Inferior parietal cortex (tissue), 1 donor: ENCODE data around the gene HSD17B14.
A peak's percentile ranks its signal among the peaks of the same experiment; 100 is the strongest.
"Not testable (repeated sequence)": the region's sequence is repeated elsewhere in the genome, so short reads cannot be mapped to it uniquely, and the experiment has no call there.

Experiments used
- DNase-seq: peaks from one replicate; pipeline ENCODE4 v3.0.0-alpha.2; 2016; ENCODE audit errors: extremely low spot score

The HSD17B14 gene

DNA sequence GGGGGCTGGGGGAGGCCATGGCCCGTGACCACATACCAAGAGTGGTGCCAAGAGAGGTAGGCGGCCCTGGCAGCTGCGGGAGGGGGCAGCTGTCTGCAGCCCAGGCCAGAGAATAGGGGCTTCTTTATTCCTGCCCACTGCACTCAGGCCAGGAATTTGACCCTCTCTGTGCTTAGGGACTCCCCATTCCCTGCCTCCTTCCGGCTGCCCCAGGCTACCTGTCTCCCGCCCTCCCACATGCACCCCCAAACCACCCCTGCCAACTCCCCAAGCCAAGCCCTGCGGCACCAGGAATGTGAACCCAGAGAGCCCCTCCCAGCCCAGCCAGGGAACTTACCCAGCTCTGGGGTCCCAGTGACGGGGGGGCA is 31.4 kb upstream of the HSD17B14 start:
- DNase-seq, result no peak

DNA sequence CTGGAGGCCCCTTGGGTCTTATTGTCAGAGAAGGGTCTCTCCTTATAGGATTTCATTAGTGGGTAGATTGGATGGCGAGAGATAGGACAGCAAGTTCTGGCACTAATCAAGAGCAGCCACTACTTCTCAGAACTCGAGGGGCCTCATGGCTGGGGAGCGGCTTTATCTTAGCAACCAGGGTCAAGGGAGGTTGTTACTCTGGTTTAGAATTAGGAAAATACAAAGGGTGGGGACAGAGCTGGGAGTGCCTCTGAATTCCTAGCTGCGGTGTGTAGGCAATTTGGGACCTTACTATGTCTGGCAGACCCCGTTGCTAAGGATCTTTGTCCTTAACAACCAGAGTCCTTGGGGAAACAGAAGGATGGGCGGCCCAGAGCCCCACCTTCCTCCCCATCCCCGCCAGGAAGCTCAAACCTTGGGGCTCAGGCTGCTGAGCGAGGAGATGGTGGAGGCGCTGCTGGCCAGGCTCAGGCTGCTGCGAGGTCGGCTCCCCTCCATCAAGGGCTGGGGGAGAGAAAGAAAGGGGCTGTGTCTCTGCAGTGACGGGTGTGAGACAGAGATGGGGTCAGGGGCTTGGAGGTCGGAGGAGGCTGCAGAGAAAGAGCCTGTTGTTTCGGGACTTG is 30.9 kb upstream of the HSD17B14 start:
- DNase-seq, result no peak

DNA sequence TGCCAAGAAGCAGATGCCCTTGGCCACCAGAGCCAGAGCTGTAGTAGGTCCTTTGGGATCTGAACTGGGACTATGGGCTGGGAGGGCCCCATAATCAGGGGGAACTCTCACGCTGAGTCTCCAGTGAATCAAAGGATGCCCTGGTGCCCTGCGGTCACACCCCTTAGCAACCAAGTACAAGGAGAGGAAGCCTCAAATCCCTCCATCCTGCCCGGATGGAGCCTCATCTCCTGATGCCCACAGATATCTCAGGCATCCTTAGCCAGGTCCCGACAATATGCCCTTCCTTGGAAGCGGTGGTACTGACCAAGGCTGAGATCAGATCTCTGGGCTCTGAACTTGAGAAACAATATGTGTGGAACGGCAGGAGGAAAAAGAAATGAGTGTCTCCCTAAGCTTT is 30.4 kb upstream of the HSD17B14 start:
- DNase-seq, result no peak

DNA sequence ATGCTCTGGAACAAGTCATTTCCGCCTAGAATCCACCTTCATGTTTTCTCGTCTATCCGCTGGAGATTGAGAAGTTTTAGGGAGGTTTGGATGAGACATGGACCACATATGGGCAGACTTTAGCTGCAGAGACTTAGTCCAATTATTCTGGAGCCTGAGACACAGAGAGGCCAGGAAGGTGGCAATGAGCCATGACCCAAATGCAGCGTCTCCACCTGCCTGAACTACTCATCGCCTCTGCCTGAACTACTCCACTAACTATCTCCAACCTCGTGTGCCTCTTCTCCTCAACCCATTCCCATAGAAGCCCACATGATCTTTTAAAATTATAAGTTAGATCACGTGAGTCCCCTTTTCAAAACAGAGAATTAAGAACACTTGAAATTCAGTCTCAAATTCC is 26.5 kb upstream of the HSD17B14 start:
- DNase-seq, result no peak

DNA sequence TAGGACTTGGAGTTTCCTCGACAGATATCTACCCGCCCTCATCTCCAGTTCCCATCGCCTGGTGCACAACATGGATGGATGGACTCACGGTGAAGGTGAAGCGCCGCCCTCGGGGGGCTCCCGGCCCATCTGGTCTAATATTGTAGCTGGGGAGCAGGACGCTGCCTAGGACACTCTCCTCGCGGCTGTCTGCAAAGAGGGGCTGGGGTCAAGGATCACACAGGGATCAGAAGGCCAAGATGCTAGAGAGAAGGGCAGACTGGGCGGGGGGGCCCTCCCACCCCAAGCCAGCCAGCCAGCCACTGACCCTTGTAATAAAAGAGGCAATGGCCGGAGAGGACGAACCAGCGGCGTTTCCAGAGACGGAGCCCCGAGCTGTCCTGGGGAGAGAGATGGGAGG is 25.0 kb upstream of the HSD17B14 start:
- DNase-seq, result no peak

DNA sequence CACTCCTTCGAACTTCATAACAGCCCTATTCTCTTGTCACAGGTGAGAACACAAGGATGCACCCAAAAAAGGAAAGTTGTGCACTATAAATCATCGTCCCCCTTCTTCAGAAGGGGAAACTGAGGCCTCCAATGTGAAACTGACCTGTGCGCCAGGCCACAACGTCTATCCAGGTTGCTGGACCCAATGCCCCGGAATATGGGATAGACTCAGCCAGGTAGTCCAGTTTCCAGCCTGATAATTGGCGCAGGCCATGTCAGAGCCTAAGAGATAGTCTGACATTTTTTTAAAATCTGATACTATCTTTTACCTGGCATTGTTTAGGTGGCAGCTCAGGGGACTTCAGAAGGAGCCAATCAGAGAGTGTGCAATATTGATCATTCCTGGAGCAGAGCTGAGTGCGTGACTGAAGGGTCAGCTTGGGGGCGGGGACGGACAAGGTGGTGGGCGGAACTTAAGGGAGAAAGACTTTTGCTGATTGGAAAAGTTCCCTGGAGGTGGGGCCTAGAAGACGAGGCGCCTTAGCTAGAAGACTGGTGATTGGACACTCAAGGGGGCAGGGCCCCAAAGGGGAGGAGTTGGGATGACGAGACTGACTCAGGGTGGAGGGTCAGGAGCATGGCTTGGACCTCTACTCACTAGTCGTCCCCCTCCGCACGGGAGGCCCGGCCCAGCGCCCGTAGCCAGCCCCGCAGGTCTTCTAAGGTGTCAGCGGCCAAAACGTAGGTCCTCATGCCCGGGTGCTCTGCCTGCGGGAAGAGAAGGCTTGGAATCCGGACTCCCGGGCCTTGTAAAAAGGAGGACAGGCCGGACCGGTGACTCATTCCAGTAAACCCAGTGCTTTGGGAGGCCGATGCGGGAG is 23.7 kb upstream of the HSD17B14 start:
- DNase-seq, result no peak

DNA sequence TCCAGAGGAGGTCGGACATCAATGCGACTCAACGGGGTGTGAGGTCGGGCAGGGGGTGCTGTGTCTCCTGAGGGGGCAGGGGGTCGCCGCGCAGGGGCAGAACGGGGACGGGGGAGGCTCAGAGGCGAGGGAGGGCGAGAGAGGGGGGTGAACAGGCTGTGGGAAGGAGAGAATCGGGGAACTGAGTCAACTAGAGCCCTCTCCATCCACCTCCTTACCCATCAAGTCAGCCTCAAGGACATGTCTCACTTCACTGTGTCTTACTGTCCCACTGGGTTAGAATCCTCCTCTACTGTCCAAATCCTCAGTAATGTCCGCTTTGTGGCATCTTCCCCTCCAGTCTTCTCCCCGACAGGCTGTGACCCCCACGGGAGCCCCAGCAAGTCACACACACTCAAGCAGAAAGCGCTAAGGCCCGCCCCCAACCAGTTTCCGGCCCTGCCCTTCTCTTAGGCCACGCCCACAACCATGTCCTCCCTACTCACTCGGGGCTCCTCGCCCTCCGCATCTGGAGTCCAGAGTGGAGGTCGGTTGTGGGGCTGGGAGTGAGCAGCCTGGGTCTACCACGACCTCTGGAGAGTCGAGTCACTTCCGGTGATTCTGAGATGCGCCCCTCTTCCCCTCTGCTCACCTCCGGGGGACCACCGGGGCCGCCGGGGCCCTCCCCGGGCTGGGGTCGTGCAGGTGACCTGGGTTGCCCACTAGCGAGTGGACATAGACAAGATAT is 22.9 kb upstream of the HSD17B14 start:
- no peak for DNase-seq

DNA sequence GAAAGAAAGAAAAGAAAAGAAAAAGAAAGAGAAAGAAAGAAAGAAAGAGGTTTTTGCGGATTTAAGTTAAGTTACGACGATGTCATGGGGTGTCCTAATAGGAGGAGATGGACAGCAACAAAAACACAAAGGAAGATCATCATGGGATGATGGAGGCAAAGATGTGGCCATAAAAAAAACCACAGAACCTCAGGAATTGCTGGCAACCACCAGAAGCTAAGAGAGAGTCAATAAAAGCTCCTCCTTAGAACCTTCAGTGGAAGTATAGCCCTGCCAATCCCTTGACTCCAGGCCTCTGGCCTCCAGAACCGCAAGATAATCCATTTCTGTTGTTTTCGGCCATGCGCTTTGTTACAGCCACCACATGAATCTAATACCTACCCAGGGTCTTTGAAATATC is 20.6 kb upstream of the HSD17B14 start:
- no peak for DNase-seq

DNA sequence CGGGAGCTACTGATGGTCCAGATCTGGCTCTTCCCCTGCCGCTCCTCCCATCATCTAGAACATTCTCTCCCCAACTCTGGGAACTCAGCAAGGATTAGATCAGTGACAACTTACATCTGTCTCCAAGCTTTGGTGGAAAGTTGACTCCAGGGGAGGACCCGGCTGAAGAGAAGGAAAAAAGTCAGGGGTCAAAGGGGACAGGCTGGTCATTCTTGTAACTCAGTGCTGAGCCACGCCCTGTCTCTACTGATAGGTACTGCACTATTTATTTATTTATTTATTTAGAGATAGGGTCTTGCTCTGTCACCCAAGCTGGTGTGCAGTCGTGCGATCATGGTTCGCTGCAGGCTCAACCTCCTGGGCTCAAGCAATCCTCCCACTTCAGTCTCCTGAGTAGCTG is 17.8 kb upstream of the HSD17B14 start:
- no peak for DNase-seq

DNA sequence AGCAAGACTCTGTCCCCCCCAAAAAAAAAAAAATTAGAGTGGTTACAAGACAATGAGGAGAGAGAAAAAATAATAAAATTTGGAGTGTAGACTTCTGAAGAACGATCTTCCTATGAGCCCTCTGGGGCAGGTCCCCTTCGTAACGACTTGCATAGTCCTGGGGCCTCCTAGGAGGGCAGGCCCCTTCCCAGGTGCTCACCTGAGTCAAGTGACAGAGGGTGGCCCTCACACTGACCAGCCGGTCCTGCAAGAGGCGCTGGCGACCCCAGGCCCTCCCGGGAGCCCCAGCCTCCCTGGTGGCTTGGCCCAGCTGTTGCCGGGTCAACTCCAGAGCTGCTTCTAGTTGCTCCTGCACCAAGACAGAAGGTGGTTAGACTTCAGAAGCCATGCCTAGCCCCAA is 17.2 kb upstream of the HSD17B14 start:
- DNase-seq, result no peak

DNA sequence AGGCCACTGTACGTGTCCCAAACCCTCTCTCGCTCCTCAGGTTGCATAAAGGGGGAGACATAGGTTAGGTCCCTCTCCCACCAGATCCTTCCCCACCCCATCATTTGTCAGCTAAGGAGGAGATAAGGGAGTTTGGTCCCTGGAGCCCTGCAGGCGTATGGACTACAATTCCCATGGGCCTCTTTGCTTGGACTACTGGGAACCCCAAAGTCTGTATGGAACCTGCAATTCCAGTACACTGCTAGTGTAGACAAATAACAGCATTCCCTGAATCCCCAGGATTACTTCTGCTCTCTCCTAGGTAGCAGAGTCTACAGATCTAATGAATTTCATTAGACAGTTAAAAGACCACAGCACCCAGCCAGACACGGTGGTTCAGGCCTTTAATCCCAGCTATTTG is 16.0 kb upstream of the HSD17B14 start:
- DNase-seq, result no peak

DNA sequence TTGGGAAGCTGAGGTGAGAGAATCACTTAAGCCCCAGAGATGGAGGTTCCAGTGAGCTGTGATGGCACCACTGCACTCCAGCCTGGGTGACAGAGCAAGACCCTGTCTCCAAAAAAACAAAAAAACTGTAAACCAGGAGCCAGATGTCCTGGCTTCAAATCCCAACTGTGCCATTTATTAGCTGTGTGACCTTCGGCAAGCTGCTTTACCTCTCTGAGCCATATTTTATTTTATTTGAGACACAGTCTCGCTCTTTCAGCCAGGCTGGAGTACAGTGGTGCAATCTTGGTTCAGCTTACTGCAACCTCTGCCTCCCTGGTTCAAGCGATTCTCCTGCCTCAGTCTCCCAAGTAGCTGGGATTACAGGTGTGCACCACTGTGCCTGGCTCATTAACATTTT is 10.4 kb upstream of the HSD17B14 start:
- DNase-seq, result not testable (repeated sequence)

DNA sequence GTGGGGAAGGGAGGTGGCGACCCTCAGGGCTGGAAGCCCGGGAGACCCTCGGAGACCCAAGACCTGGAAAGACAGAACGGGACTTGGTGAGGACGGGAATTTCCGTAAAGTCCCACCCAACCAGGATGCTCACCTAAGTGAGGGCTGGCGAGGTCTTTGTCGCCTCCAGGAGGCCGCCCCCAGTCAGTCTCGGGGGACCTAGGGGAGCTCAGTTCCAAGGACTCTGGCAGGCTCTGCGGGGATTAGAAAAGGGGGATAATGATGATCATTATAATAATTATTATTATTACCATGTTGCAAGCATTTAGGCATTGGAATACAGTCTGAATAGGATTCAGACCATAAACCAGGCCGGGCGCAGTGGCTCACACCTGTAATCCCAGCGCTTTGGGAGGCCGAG is 9.1 kb upstream of the HSD17B14 start:
- DNase-seq, result no peak

DNA sequence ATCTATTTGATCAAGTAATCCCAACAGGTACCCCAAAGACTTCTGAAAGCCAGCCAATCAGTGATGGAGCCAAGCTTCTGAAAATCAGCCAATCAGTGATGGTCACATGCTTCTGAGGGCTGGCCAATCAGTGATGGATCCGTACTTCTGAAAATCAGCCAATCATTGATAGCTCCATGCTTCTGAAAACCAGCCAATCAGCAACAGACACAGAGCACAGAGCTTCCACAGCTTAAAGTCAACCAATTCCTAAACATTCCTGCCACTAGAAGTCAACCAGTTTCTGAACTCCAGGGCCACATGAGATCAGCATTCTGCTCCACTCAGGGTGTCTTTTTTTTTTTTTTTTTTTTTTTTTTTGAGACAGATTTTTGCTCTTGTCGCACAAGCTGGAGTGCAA is 8.2 kb upstream of the HSD17B14 start:
- no peak for DNase-seq

DNA sequence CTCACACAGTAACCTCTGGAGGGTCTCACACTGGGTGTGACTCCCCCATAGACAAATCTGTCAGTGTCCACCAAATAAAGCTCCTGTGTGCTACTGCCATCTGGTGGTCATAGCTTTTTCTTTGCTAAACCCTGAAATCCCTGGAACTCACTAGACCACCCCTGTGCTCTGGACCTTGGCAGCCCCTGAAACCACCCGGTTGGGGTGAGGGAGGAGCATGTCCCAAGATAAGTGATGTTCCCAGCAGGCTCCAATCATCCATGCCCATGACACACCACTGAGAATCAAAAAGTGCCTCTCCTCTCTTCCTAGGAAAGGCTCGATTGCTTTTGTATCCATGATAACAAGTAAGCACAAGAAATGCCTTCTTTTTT is 6.5 kb upstream of the HSD17B14 start:
- peak; percentile 82 for DNase-seq

DNA sequence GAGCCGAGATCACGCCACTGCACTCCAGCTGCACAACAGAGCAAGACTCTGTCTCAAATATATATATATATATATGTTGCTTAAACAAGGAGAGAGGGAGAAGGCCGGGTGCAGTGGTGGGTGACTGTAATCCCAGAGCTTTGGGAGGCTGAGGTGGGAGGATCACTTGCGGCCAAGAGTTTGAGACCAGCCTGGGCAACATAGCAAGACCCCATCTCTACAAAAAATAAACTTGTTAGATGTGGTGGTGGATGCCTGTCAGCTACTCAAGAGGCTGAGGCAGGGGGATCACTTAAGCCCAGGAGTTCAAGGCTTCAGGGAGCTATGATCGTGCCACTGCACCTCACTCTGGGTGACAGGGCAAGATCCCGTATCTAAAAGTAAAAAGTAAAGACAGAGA is 5.3 kb upstream of the HSD17B14 start:
- no peak for DNase-seq

DNA sequence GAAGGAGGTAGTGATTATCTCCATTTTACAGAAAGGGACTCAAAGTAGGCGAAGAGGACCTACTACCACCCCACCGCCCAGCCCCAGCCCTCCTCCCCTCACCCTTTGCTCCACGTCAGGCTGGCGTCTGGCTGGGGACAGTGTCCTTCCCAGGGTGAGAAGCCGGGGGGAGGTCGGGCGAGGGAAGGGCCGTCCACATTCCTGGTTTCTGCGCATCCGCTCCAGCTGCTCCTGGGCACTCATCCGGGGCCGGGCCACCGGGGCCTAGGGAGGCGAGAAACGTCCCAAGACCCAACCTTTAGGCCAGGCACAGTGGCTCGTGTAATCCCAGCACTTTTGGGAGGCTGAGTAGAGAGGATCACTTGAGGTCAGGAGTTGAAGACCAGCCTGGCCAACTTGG is 4.8 kb upstream of the HSD17B14 start:
- no peak for DNase-seq

DNA sequence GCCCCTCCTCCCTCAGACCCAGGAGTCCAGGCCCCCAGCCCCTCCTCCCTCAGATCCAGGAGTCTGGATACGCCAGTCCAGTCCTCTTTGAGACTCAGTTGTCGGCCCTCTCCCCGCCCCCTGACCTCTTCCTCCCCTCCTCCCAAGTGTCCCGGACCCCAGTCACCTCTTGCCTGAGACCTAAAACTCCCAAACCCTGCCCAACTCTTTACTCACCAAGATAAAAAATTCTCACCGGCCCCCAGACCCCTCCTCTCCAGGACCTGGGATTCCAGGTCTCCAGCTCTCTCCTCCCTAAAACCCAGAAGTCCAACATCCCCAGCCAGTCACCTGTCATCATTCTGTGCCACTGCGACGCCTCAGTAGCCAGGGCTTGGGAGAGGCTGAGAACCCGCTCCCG is 1.4 kb upstream of the HSD17B14 start:
- DNase-seq, result no peak

DNA sequence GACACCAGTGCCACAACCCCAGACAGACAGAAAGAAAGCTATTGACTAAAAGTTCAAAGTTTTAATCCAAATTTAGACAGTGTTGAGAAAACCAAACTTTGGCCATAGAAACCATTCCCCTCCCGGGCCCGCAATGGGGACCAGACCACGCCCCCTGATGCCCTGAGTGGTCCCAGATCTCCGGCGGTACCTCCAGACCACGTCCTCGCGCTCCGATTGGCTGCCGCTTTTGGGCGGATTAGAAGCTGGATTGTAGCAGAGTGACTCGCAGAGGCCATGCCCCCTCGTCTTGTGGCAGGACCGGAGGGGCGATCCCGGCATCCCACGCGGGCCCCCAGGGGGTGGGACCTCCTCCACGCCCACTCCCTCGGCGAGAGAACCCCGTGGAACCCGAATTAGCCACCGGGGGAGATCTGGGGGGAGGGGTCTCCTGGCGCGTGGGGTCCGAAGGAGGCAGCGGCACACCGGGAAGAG is 797 bp upstream of the HSD17B14 start:
- peak; percentile 54 for DNase-seq

DNA sequence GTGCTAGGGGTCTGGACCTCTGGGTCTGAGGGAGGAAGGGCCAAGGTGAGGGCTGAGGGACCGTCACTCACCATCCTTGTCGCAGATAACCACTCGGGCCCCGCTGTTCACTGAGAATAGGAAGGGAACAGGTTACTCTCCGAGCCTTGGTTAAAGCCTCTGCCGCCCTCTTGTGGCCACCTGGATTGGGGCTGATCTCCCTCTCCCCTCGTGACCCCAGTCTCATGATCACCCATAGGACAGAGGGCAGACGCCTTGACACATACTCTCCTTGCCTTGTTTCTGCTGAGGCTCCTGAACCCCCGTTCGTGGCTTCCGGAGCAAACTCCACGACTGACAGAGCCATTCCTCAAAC is 580 bp downstream of the HSD17B14 start:
- DNase-seq, result peak; percentile 90

DNA sequence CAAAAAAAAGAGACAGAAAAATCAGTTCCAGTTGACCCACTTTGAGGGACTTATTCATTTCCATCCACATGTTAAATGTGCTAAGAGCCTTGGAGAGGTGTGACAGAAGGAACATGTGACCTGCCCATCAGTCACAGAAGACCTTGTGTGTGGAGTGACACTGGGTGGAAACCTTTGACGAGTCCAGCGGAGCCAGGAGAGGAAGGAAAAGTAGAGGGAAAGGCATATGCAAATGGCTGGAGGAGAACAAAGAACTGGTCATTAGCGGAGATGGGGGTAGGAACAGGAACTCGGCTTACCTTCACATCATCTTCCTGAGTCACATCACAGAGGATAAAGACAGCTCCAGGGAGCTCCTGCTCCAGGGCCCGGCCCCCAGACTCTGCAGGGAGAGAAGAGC is 2.3 kb downstream of the HSD17B14 start:
- DNase-seq, result no peak

DNA sequence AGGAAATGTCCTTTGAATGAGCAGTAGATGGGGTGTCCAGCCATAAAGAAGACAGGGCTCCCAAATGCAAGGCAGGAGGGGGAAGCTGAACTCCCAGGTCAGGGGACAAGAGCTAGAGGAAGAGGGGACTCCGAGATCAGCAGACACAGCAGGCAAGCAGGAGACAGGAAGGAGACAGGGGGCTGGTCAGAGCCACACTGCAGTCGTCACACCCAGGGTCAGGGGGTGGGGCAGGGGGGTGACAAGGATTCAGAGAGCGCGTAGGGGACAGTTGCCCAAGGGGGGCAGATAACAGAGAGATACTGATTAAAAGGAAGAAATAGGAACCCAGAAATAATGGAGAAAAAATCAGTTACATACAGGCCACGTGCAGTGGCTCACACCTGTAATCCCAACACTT is 3.2 kb downstream of the HSD17B14 start:
- DNase-seq, result no peak

DNA sequence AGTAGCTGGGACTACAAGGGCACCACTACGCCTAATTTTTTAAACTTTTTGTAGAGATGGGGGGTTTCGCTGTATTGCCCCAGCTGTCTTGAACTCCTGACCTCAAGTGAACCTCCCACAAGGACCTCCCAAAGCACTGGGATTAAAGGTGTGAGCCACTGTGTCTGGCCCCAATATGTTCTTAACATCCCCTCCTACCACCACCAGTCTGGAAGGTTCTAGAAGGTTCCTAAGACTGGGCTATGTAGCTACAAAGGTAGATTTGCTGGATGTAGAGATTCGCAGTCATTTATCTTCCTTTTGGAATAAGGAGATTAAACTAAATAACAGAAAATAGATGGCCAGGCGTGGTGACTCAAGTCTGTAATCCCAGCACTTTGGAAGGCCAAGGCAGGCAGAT is 5.3 kb downstream of the HSD17B14 start:
- DNase-seq, result no peak
